HepG2 (cell line): ENCODE results near the gene VPS9D1. TPM values are rescaled to one million over a fixed set of nuclear protein-coding genes. Genes with fewer than 3 reads are reported as not detected.

Experiments used
- AGO2 ChIP-seq: fragments of 200-400 bp; formaldehyde crosslinking; optimal IDR thresholded peaks from 2 replicates; pipeline ENCODE3; 2017; ENCODE audit warnings: mild to moderate bottlenecking, low read depth, low read length, moderate library complexity
- CREBL2 ChIP-seq: sonication (generic); formaldehyde crosslinking; IDR thresholded peaks from 2 replicates; pipeline ENCODE4 v1.8.1; 2023; ENCODE audit warnings: missing genetic modification reagents, mild to moderate bottlenecking, borderline replicate concordance
- DRAP1 ChIP-seq: IDR thresholded peaks from 2 replicates; pipeline ENCODE4 v1.6.1; 2016; ENCODE audit warnings: missing genetic modification reagents, missing compliant biosample characterization
- FOXK2 ChIP-seq: fragments of 450-650 bp; IDR thresholded peaks from 2 replicates; pipeline ENCODE4 v1.6.1; 2016
- HNRNPL ChIP-seq: fragments of 200-400 bp; formaldehyde crosslinking; IDR thresholded peaks from 2 replicates; pipeline ENCODE4 v1.6.1; 2017; ENCODE audit warnings: mild to moderate bottlenecking, low read depth, low read length
- IRF1 ChIP-seq: sonication (generic); formaldehyde crosslinking; IDR thresholded peaks from 2 replicates; pipeline ENCODE4 v1.4.0; 2020; ENCODE audit warnings: low read depth, mild to moderate bottlenecking, missing genetic modification reagents
- MIER3 ChIP-seq: IDR thresholded peaks from 2 replicates; pipeline ENCODE4 v1.6.1; 2016; ENCODE audit warnings: missing compliant biosample characterization, borderline replicate concordance
- NKX3-1 ChIP-seq: sonication (generic); formaldehyde crosslinking; IDR thresholded peaks from 2 replicates; pipeline ENCODE4 v1.5.0; 2020; ENCODE audit warnings: missing genetic modification reagents
- NPAS2 ChIP-seq: sonication (generic); formaldehyde crosslinking; IDR thresholded peaks from 2 replicates; pipeline ENCODE4 v1.8.0; 2022; ENCODE audit warnings: mild to moderate bottlenecking, missing genetic modification reagents, borderline replicate concordance
- RORA ChIP-seq: sonication (generic); formaldehyde crosslinking; IDR thresholded peaks from 2 replicates; pipeline ENCODE4 v1.5.0; 2020; ENCODE audit warnings: mild to moderate bottlenecking, missing genetic modification reagents, moderate library complexity
- RXRA ChIP-seq: sonication (generic); formaldehyde crosslinking; IDR thresholded peaks from 2 replicates; pipeline ENCODE4 v1.5.1; 2020; ENCODE audit warnings: missing genetic modification reagents
- TCF7L2 ChIP-seq: IDR thresholded peaks from 2 replicates; pipeline ENCODE4 v1.6.1; 2011; ENCODE audit warnings: mild to moderate bottlenecking, low read depth, low read length, moderate library complexity
- THYN1 ChIP-seq: sonication (generic); formaldehyde crosslinking; IDR thresholded peaks from 2 replicates; pipeline ENCODE4 v1.8.1; 2023; ENCODE audit warnings: low read depth, mild to moderate bottlenecking, moderate library complexity, missing genetic modification reagents, borderline replicate concordance
- ZBTB2 ChIP-seq: sonication (generic); formaldehyde crosslinking; IDR thresholded peaks from 2 replicates; pipeline ENCODE4 v1.8.0; 2022; ENCODE audit warnings: low read depth, missing genetic modification reagents
- ZNF343 ChIP-seq: sonication (generic); formaldehyde crosslinking; IDR thresholded peaks from 2 replicates; pipeline ENCODE4 v1.4.0; 2020; ENCODE audit warnings: mild to moderate bottlenecking, missing genetic modification reagents
- ZNF354B ChIP-seq: sonication (generic); formaldehyde crosslinking; IDR thresholded peaks from 2 replicates; pipeline ENCODE4 v1.8.0; 2022; ENCODE audit warnings: mild to moderate bottlenecking, missing genetic modification reagents
- ZNF432 ChIP-seq: sonication (generic); formaldehyde crosslinking; IDR thresholded peaks from 2 replicates; pipeline ENCODE4 v1.5.0; 2020; ENCODE audit warnings: missing genetic modification reagents, mild to moderate bottlenecking, borderline replicate concordance
- ZNF724P ChIP-seq: sonication (generic); formaldehyde crosslinking; IDR thresholded peaks from 2 replicates; pipeline ENCODE4 v1.8.0; 2022; ENCODE audit warnings: missing genetic modification reagents, borderline replicate concordance
- ZNF747 ChIP-seq: sonication (generic); formaldehyde crosslinking; IDR thresholded peaks from 2 replicates; pipeline ENCODE4 v1.8.1; 2023; ENCODE audit warnings: missing genetic modification reagents, mild to moderate bottlenecking, borderline replicate concordance
- ZNF878 ChIP-seq: sonication (generic); formaldehyde crosslinking; IDR thresholded peaks from 2 replicates; pipeline ENCODE4 v1.8.1; 2023; ENCODE audit warnings: mild to moderate bottlenecking, missing genetic modification reagents, moderate library complexity
- polyA plus RNA-seq, 8 experiments: library from polyadenylated mRNA; depleted of rRNA in 3 of 8; stranded (reverse) in 7 of 8; unstranded in 1 of 8; fragments of >200 nt; fragmentation: Illumina TruSeq in 4 of 8; extraction: Trizol in 4 of 8; gene quantifications; 2 replicates each; pipeline versions ENCODE4 v1.2.1 to v1.2.3, GENCODE V29; 2011 to 2016; ENCODE audit warnings: low read depth in 4 of 8, missing spikeins in 1 of 8, mixed read lengths in 1 of 8; ENCODE audit not compliant: insufficient read depth in 1 of 8
- total RNA-seq, 5 experiments: library from RNA; depleted of rRNA; stranded (reverse); fragments of >200 nt; fragmentation: Illumina TruSeq; extraction: Trizol; gene quantifications; 2 replicates each; pipeline ENCODE4 v1.2.3, GENCODE V29; 2016; ENCODE audit warnings: low read depth in 1 of 5
- TF ChIP-seq, protein P1 (sequence below): sonication (generic); formaldehyde crosslinking; IDR thresholded peaks from 2 replicates; pipeline ENCODE4 v1.5.0; 2020; ENCODE audit warnings: missing genetic modification reagents, mild to moderate bottlenecking, borderline replicate concordance
- TF ChIP-seq, protein P2 (sequence below): fragments of 450-650 bp; IDR thresholded peaks from 2 replicates; pipeline ENCODE4 v1.6.1; 2017; ENCODE audit warnings: mild to moderate bottlenecking
- TF ChIP-seq, protein P3 (sequence below): IDR thresholded peaks from 2 replicates; pipeline ENCODE4 v1.6.1; 2018; ENCODE audit warnings: missing genetic modification reagents

VPS9D1 gene
- total and polyA plus RNA-seq, 2 of the 13 experiments (the other 11 are each of a cell fraction or from before 2014, with no cell fraction given): 10.1 to 13.2 TPM

- TF ChIP-seq DRAP1: peak; percentile 12; the same call in 1 of the 2 replicates
- no peak for TF ChIP-seq HNRNPL
- no peak for TF ChIP-seq ZNF354B (CRISPR knock-in tag)
- no peak for TF ChIP-seq NPAS2 (CRISPR knock-in tag)
- TF ChIP-seq ZNF878: no peak
- TF ChIP-seq AGO2: no peak
- TF ChIP-seq IRF1 (CRISPR knock-in tag): no peak
- TF ChIP-seq ZBTB2: no peak
- TF ChIP-seq RXRA (CRISPR knock-in tag): no peak
- no peak for TF ChIP-seq FOXK2
- TF ChIP-seq MIER3 (CRISPR knock-in tag): no peak
- TF ChIP-seq ZNF747 (CRISPR knock-in tag): no peak; the same call in 1 of the 2 replicates
- TF ChIP-seq, protein P1, sequence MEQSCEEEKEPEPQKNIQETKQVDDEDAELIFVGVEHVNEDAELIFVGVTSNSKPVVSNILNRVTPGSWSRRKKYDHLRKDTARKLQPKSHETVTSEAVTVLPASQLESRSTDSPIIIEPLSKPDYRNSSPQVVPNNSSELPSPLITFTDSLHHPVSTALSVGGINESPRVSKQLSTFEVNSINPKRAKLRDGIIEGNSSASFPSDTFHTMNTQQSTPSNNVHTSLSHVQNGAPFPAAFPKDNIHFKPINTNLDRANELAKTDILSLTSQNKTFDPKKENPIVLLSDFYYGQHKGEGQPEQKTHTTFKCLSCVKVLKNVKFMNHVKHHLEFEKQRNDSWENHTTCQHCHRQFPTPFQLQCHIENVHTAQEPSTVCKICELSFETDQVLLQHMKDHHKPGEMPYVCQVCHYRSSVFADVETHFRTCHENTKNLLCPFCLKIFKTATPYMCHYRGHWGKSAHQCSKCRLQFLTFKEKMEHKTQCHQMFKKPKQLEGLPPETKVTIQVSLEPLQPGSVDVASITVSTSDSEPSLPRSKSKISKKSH: no peak
- TF ChIP-seq NKX3-1 (CRISPR knock-in tag): 0 out of 2 replicates have a peak, but pooled peaks have one; percentile 11
- no peak; the same call in 1 of the 2 replicates for TF ChIP-seq ZNF724P
- TF ChIP-seq RORA (CRISPR knock-in tag): no peak
- TF ChIP-seq, protein P2, sequence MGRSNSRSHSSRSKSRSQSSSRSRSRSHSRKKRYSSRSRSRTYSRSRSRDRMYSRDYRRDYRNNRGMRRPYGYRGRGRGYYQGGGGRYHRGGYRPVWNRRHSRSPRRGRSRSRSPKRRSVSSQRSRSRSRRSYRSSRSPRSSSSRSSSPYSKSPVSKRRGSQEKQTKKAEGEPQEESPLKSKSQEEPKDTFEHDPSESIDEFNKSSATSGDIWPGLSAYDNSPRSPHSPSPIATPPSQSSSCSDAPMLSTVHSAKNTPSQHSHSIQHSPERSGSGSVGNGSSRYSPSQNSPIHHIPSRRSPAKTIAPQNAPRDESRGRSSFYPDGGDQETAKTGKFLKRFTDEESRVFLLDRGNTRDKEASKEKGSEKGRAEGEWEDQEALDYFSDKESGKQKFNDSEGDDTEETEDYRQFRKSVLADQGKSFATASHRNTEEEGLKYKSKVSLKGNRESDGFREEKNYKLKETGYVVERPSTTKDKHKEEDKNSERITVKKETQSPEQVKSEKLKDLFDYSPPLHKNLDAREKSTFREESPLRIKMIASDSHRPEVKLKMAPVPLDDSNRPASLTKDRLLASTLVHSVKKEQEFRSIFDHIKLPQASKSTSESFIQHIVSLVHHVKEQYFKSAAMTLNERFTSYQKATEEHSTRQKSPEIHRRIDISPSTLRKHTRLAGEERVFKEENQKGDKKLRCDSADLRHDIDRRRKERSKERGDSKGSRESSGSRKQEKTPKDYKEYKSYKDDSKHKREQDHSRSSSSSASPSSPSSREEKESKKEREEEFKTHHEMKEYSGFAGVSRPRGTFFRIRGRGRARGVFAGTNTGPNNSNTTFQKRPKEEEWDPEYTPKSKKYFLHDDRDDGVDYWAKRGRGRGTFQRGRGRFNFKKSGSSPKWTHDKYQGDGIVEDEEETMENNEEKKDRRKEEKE: no peak
- 0 out of 2 replicates have a peak, but pooled peaks have one; percentile 22 for TF ChIP-seq CREBL2
- TF ChIP-seq, protein P3, sequence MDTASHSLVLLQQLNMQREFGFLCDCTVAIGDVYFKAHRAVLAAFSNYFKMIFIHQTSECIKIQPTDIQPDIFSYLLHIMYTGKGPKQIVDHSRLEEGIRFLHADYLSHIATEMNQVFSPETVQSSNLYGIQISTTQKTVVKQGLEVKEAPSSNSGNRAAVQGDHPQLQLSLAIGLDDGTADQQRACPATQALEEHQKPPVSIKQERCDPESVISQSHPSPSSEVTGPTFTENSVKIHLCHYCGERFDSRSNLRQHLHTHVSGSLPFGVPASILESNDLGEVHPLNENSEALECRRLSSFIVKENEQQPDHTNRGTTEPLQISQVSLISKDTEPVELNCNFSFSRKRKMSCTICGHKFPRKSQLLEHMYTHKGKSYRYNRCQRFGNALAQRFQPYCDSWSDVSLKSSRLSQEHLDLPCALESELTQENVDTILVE (CRISPR knock-in tag): no peak; the same call in 1 of the 2 replicates
- TF ChIP-seq ZNF343: no peak; the same call in 1 of the 2 replicates
- TF ChIP-seq TCF7L2: no peak
- no peak for TF ChIP-seq ZNF432 (CRISPR knock-in tag)
- peak; percentile 94; the same call in 1 of the 2 replicates for TF ChIP-seq THYN1 (CRISPR knock-in tag)
Measured at GRCh38 chr16:89720551-89720812, 216 bp downstream of the VPS9D1 start (continued).
